Body of pancreas (tissue), 4 donors: ENCODE results near the gene NTN4.

Experiments
- POLR2A ChIP-seq, 3 donors: fragments of 450-650 bp; IDR thresholded peaks; one replicate each; pipeline ENCODE4 v1.6.1; 2016; ENCODE audit warnings: antibody characterized with exemption in 3 of 3, mild to moderate bottlenecking in 2 of 3
- TF ChIP-seq, protein P1 (sequence below), 7 experiments: fragments of 450-650 bp in 4 of 7; fragments of 200-600 bp in 3 of 7; sonication (generic) in 3 of 7; IDR thresholded peaks; one replicate each; pipeline ENCODE4 v1.5.1; 2016 to 2019; ENCODE audit warnings: antibody characterized with exemption in 7 of 7

DNA sequence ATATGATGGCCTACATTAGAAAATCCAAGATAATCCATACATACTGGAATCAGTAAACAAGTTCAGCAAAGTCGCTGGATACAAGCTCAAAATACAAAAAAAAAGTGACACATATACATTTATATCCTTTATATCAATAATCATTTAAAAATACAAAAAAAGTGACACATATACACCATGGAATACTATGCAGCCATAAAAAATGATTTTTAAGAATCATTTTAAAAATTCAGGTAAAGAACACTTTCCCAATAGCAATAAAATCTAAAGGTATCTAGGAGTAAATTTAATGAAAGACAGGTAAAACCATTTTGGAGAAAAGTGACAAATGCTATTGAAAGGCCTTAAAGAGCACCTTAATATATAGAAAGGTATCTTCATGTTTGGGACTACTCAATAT, 111.9 kb downstream of the NTN4 start:
- TF ChIP-seq, protein P1, sequence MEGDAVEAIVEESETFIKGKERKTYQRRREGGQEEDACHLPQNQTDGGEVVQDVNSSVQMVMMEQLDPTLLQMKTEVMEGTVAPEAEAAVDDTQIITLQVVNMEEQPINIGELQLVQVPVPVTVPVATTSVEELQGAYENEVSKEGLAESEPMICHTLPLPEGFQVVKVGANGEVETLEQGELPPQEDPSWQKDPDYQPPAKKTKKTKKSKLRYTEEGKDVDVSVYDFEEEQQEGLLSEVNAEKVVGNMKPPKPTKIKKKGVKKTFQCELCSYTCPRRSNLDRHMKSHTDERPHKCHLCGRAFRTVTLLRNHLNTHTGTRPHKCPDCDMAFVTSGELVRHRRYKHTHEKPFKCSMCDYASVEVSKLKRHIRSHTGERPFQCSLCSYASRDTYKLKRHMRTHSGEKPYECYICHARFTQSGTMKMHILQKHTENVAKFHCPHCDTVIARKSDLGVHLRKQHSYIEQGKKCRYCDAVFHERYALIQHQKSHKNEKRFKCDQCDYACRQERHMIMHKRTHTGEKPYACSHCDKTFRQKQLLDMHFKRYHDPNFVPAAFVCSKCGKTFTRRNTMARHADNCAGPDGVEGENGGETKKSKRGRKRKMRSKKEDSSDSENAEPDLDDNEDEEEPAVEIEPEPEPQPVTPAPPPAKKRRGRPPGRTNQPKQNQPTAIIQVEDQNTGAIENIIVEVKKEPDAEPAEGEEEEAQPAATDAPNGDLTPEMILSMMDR (IDR thresholded peaks at IDR 0.05), result no peak
- TF ChIP-seq POLR2A (IDR thresholded peaks at IDR 0.05), result no peak
